Liver (tissue), 9 donors: Measurements from ENCODE around the gene ADAM29. TPM values are rescaled to one million over a fixed set of nuclear protein-coding genes. Genes with fewer than 3 reads are reported as not detected.

ENCODE experiments used
- DNase-seq: peaks from one replicate; pipeline ENCODE4 v3.0.0-alpha.2; 2017; ENCODE audit warnings: low spot score
- H3K27ac ChIP-seq, 2 donors: one replicate each; pipeline ENCODE4 v1.7.0; 2013; ENCODE audit warnings: inconsistent platforms in 2 of 2, low read length in 2 of 2, control low read depth in 1 of 2, low read depth in 1 of 2, mild to moderate bottlenecking in 1 of 2
- H3K27me3 ChIP-seq, 4 donors: one replicate each; pipeline versions ENCODE4 v1.6.1 to v1.7.0; 2013; ENCODE audit warnings: low read length in 3 of 4, inconsistent platforms in 1 of 4, mild to moderate bottlenecking in 1 of 4, moderate library complexity in 1 of 4; ENCODE audit not compliant: control insufficient read depth in 4 of 4, insufficient read depth in 4 of 4
- H3K36me3 ChIP-seq, 4 donors: one replicate each; pipeline versions ENCODE4 v1.6.1 to v1.7.0; 2013; ENCODE audit warnings: low read length in 3 of 4, mild to moderate bottlenecking in 3 of 4, low read depth in 1 of 4, moderate library complexity in 1 of 4; ENCODE audit not compliant: control insufficient read depth in 4 of 4, insufficient read depth in 3 of 4
- H3K4me1 ChIP-seq, 4 donors: one replicate each; pipeline versions ENCODE4 v1.6.1 to v1.7.0; 2013; ENCODE audit warnings: low read length in 3 of 4, mild to moderate bottlenecking in 3 of 4, moderate library complexity in 1 of 4; ENCODE audit not compliant: control insufficient read depth in 4 of 4, insufficient read depth in 4 of 4
- H3K4me3 ChIP-seq, 3 donors: one replicate each; pipeline versions ENCODE4 v1.6.1 to v1.7.0; 2013; ENCODE audit warnings: low read length in 3 of 3, control low read depth in 1 of 3, low read depth in 1 of 3, mild to moderate bottlenecking in 1 of 3
- H3K9ac ChIP-seq, 2 donors: one replicate each; pipeline ENCODE4 v1.7.0; 2013; ENCODE audit warnings: low read length in 2 of 2, mild to moderate bottlenecking in 2 of 2, moderate library complexity in 2 of 2, control low read depth in 1 of 2, low read depth in 1 of 2
- H3K9me3 ChIP-seq, 4 donors: one replicate each; pipeline versions ENCODE4 v1.6.1 to v1.7.0; 2013; ENCODE audit warnings: low read length in 3 of 4; ENCODE audit not compliant: control insufficient read depth in 4 of 4
- ATF3 ChIP-seq: IDR thresholded peaks from 2 replicates; pipeline ENCODE4 v1.6.1; 2016; ENCODE audit warnings: antibody characterized with exemption
- CTCF ChIP-seq: fragments of 150-350 bp; IDR thresholded peaks from 2 replicates; pipeline ENCODE4 v1.5.1; 2017; ENCODE audit warnings: improper control_type of control experiment, low read depth, low read length; ENCODE audit not compliant: missing input control
- EGR1 ChIP-seq, 2 donors: IDR thresholded peaks; 2 replicates each; pipeline ENCODE4 v1.6.1; 2016 to 2018; ENCODE audit warnings: antibody characterized with exemption in 2 of 2, low read depth in 2 of 2
- FOXA1 ChIP-seq: IDR thresholded peaks from 2 replicates; pipeline ENCODE4 v1.6.1; 2016; ENCODE audit warnings: antibody characterized with exemption
- FOXA2 ChIP-seq: IDR thresholded peaks from 2 replicates; pipeline ENCODE4 v1.6.1; 2016; ENCODE audit warnings: antibody characterized with exemption
- GABPA ChIP-seq, 2 donors: IDR thresholded peaks in 1 of 2; conservative IDR thresholded peaks in 1 of 2; 2 replicates each; pipeline ENCODE4 v1.6.1; 2016; ENCODE audit warnings: antibody characterized with exemption in 2 of 2, mild to moderate bottlenecking in 1 of 2, moderate library complexity in 1 of 2
- HNF4A ChIP-seq, 2 donors: conservative IDR thresholded peaks; 2 replicates each; pipeline ENCODE4 v1.6.1; 2016; ENCODE audit warnings: antibody characterized with exemption in 2 of 2, mild to moderate bottlenecking in 2 of 2
- HNF4G ChIP-seq: IDR thresholded peaks from 2 replicates; pipeline ENCODE4 v1.6.1; 2016; ENCODE audit warnings: antibody characterized with exemption
- JUND ChIP-seq, 2 donors: IDR thresholded peaks; 2 replicates each; pipeline ENCODE4 v1.6.1; 2016; ENCODE audit warnings: antibody characterized with exemption in 2 of 2
- MAX ChIP-seq: IDR thresholded peaks from 2 replicates; pipeline ENCODE4 v1.6.1; 2016; ENCODE audit warnings: antibody characterized with exemption
- NR2F2 ChIP-seq: IDR thresholded peaks from 2 replicates; pipeline ENCODE4 v1.6.1; 2016; ENCODE audit warnings: antibody characterized with exemption
- RAD21 ChIP-seq, 2 donors: IDR thresholded peaks; 2 replicates each; pipeline ENCODE4 v1.6.1; 2016; ENCODE audit warnings: antibody characterized with exemption in 2 of 2, mild to moderate bottlenecking in 2 of 2
- RXRA ChIP-seq, 2 donors: IDR thresholded peaks; 2 replicates each; pipeline ENCODE4 v1.6.1; 2017 to 2018; ENCODE audit warnings: antibody characterized with exemption in 2 of 2, mild to moderate bottlenecking in 1 of 2
- SP1 ChIP-seq: IDR thresholded peaks from 2 replicates; pipeline ENCODE4 v1.6.1; 2018; ENCODE audit warnings: antibody characterized with exemption, mild to moderate bottlenecking
- TAF1 ChIP-seq: conservative IDR thresholded peaks from 2 replicates; pipeline ENCODE4 v1.6.1; 2016; ENCODE audit warnings: antibody characterized with exemption, mild to moderate bottlenecking
- YY1 ChIP-seq: IDR thresholded peaks from 2 replicates; pipeline ENCODE4 v1.6.1; 2016; ENCODE audit warnings: antibody characterized with exemption, mild to moderate bottlenecking
- ZBTB33 ChIP-seq: IDR thresholded peaks from 2 replicates; pipeline ENCODE4 v1.6.1; 2016; ENCODE audit warnings: antibody characterized with exemption
- WGBS: extraction: QIAGEN DNeasy Blood & Tissue Kit; methylation state at CpG from one replicate; pipeline ENCODE4 v1.1.7; 2013; 5-methylcytosine and 5-hydroxymethylcytosine counted together
- polyA plus RNA-seq, 2 donors: library from polyadenylated mRNA; stranded (reverse) in 1 of 2; unstranded in 1 of 2; fragments of 200-250 nt in 1 of 2; fragments of >200 nt in 1 of 2; fragmentation: Nextera tagmentation in 1 of 2; extraction: Ambion mirVana in 1 of 2; gene quantifications; one replicate each; pipeline versions ENCODE4 v1.2.1 to v1.2.3, GENCODE V29; 2013 to 2015
- total RNA-seq, 2 donors: library from RNA; depleted of rRNA; stranded (reverse); fragments of >200 nt; gene quantifications; one replicate each; pipeline ENCODE4 v1.2.3, GENCODE V29; 2014
- donor health status: healthy.
- donor health status: healthy.
- donor health status: healthy.
- donor health status: healthy.
- donor health status: healthy.

ADAM29 gene
- total and polyA plus RNA-seq, 4 donors = not detected

GRCh38 chr4:174989791-174990190 lies 71.6 kb downstream of the ADAM29 start:
- Histone ChIP-seq H3K9me3 (peaks cover 0 to 8% (median under 1%) of the 10 kb centered on the region in 4 donors), H3K4me3 (no peak overlapping the region), H3K36me3 (no peaks in the 10 kb centered on the region), H3K9ac (no peak overlapping the region), H3K4me1 (no peaks in the 10 kb centered on the region), H3K27ac (no peak overlapping the region), H3K27me3 (peaks cover 0 to 3% (median 0%) of the 10 kb centered on the region in 4 donors)
- TF ChIP-seq HNF4G = no peak
- no peak for TF ChIP-seq FOXA1
- no peak for TF ChIP-seq SP1
- no peak for TF ChIP-seq EGR1 (IDR thresholded peaks at IDR 0.05; ENCODE audit: low read depth in 2 of 2)
- no peak for TF ChIP-seq CTCF
- TF ChIP-seq GABPA (IDR thresholded peaks at IDR 0.05 in 1 of 2, conservative IDR thresholded peaks at IDR 0.05 in 1 of 2) = no peak
- TF ChIP-seq ZBTB33 = no peak
- no peak for TF ChIP-seq RXRA (IDR thresholded peaks at IDR 0.05)
- no peak for TF ChIP-seq TAF1
- no peak for TF ChIP-seq HNF4A (conservative IDR thresholded peaks at IDR 0.05)
- TF ChIP-seq JUND (IDR thresholded peaks at IDR 0.05) = no peak
- no peak for TF ChIP-seq NR2F2
- TF ChIP-seq YY1 = no peak
- no peak for TF ChIP-seq MAX
- TF ChIP-seq FOXA2 = no peak
- no peak for TF ChIP-seq ATF3
- no peak for TF ChIP-seq RAD21 (IDR thresholded peaks at IDR 0.05)
- 75% methylated on average over 8 of the region's 8 CpGs for WGBS
- DNase-seq = no peak

GRCh38 chr4:174993916-174994315 lies 75.8 kb downstream of the ADAM29 start:
- Histone ChIP-seq H3K27ac (no peak overlapping the region), H3K36me3 (no peaks in the 10 kb centered on the region), H3K27me3 (peaks cover 0 to 3% (median 0%) of the 10 kb centered on the region in 4 donors), H3K4me1 (no peaks in the 10 kb centered on the region), H3K9ac (no peak overlapping the region), H3K4me3 (no peak overlapping the region), H3K9me3 (peaks cover 0 to 3% (median under 1%) of the 10 kb centered on the region in 4 donors)
- WGBS = 80% methylated on average over 1 of the region's 1 CpG
- no peak for DNase-seq
- no peak for TF ChIP-seq MAX
